C4-2B (cell line): Measurements from ENCODE around the gene RFPL4AL1.

Experiments
- CTCF ChIP-seq: fragments of 450-650 bp; conservative IDR thresholded peaks from 2 replicates; pipeline ENCODE4 v1.5.1; 2017; ENCODE audit warnings: mild to moderate bottlenecking
- ZFX ChIP-seq: fragments of 450-650 bp; IDR thresholded peaks from 2 replicates; pipeline ENCODE4 v1.6.1; 2017

GRCh38 chr19:55801416-55801815 lies 32.5 kb downstream of the RFPL4AL1 start:
- TF ChIP-seq CTCF: no peak
- no peak for TF ChIP-seq ZFX
